Glomerular visceral epithelial cell (primary cell): Measurements from ENCODE around the gene SMIM24.
"Not testable (repeated sequence)": the region's sequence is repeated elsewhere in the genome, so short reads cannot be mapped to it uniquely, and the experiment has no call there.

Source experiments
- DNase-seq: peaks from one replicate; pipeline ENCODE4 v3.0.0-alpha.2; 2016; ENCODE audit errors: extremely low spot score

Gene SMIM24

DNA sequence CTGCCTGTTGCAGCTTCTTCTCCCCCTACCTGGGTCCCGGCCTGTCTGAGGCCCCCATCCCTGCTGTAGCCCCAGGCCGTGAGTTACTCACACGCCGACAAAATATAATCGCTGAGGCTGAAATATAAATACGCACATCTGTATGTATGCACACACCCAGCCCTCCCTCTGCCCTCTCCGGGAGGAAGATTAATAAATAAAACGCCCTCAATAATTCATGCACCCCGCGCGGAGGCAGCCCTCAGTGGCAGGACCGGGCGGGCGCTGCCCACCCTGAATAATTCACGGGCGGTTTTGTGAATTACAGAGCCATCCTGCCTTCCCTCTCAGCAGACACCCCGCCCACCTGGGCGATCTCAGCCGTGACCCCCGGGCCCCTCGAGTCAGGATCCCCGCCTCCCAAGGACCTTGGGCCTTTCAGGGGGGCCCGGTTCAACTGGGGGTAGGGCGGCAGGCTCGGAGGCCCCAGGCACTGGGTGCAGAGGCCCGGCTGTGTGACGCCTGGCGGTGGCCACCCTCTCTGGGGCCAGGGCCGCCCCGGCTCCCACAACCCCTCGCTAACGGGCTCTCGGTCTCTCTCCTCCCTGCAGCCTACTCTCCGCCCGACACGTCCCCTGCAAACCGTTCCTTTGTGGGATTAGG is 24.2 kb downstream of the SMIM24 start:
- DNase-seq, result no peak

GRCh38 chr19:3455393-3455955 is 24.9 kb downstream of the SMIM24 start:
- DNase-seq, result no peak

GRCh38 chr19:3454656-3455392 is 25.5 kb downstream of the SMIM24 start:
- no peak for DNase-seq

GRCh38 chr19:3453840-3454239 is 26.5 kb downstream of the SMIM24 start:
- DNase-seq, result no peak

DNA sequence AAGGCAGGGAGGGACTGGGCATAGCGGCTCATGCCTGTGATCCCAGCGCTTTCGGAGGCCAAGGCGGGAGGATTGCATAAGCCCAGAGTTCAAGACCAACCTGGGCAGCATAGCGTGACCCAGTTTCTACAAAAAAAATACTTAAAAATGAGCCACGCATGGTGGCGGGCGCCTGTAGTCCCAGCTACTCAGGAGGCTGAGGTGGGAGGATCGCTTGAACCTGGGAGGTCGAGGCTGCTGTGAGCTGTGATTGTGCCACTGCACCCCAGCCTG is 27.4 kb downstream of the SMIM24 start:
- DNase-seq, result not testable (repeated sequence)

DNA sequence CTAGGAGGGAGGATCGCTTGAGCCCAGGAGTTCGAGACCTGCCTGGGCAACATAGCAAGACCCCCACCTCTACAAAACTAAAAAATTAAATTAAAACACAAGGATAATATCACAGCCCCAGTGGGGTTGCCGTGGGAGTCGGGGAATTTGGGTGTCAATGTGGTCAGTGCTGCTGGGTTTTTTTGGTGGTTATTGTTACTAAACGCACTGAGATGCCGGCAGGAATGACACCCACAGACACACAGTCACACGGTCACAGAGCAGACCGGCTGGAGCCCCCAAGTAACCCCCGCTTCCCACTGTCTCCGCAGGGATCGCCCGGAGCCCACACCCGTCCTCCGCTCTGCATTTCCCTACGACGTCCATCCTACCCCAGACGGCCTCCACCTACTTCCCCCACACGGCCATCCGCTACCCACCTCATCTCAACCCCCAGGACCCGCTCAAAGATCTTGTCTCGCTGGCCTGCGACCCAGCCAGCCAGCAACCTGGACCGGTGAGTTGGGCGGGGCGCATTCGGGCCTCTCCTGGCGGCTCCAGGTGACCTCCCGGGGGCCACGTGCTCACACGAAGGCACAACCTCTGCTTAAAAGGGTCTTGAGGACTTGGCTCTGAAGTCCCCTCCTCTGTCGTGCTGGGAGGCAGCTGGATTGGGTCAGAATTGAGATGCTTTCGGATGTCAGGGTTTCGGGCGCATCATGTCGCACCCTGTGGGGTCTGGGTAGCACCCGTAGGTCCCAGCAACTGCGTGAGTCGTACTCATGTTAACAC is 28.0 kb downstream of the SMIM24 start:
- no peak for DNase-seq

DNA sequence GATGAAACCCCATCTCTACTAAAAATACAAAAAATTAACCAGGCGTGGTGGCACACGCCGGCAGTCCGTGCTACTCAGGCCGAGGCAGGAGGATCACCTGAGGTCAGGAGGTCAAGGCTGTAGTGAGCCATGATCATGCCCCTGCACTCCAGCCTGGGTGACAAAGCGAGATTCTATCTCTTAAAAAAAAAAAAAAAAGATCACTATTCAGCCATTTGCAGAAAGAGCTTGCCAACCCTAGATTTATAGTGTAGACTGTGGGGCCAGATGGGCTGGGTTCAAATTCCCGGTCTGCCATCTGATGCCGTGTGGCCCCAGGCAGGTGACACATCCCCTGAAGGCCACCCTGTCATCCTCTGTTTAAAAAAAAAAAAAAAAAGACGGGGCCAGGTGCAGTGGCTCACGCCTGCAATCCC is 28.9 kb downstream of the SMIM24 start:
- DNase-seq, result peak; percentile 44

DNA sequence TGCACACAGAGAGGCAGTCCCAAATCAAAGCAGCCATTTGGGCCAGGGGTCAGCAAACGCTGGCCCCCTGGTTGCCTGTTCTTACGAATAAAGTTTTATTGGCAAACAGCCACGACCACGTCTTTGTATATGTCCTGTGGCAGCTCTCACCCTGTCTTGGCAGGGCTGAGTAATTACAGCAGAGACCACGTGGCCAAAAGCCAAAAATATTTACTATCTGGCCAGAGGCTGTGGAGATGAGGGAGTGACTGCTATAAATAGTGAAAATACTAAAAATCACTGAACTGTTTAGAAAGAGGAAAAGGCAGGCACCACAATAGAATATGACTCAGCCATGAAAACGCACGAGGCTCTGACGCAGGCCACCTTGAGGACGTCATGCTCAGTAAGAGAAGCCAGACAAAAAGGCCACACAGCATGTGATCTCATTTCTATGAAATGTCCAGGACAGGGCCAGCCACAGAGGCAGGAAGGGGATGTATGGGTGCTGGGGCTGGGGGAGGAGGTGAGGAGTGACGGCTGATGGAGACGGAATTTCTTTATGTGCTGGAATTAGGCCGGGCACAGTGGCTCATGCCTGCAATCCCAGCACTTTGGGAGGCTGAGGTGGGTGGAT is 29.4 kb downstream of the SMIM24 start:
- peak; percentile 99 for DNase-seq

GRCh38 chr19:3448616-3449334 is 31.6 kb downstream of the SMIM24 start:
- no peak for DNase-seq

DNA sequence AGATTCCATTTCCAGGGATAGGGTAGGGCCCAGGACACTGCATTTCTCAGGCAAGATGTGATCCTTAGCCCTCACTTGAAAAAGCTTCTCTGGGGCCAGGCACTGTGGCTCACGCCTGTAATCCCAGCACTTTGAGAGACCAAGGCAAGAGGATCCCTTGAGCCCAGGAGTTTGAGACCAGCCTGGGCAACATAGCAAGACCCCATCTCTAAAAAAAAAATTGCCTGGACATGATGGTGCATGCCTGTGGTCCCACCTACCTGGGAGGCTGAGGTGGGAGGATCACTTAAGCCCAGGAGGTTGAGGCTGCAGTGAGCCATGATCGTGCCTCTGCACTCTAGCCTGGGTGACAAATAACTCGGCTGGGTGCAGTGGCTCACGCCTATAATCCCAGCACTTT is 33.7 kb downstream of the SMIM24 start:
- DNase-seq, result not testable (repeated sequence)

- DNase-seq, result no peak
These were observed 35.6 kb downstream of the SMIM24 start for GRCh38 chr19:3444695-3445234.

GRCh38 chr19:3443840-3444694 is 36.3 kb downstream of the SMIM24 start:
- no peak for DNase-seq

DNA sequence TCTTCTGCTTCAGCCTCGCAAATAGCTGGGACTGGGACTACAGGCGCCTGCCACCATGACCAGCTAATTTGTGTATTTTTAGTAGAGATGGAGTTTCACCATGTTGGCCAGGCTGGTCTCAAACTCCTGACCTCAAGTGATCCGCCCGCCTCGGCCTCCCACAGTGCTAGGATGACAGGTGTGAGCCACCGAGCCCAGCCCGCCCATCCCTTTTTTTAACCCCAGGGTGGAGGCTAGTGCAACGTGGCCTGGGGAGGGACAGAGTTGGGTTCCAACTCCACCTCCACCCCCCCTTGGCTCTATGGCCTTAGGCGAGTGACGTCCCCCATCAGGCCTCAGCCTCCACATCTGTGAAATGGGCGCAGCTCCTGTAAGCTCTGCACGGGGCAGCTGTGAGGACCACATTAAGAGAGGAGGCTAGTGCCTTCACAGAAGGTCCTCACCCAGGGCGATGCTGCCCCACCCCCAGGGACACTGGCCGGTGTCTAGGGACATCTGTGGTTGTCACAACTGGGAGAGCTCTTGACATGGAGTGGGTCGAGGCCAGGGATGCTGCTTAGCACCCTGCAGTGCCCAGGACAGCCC is 37.7 kb downstream of the SMIM24 start:
- no peak for DNase-seq

DNA sequence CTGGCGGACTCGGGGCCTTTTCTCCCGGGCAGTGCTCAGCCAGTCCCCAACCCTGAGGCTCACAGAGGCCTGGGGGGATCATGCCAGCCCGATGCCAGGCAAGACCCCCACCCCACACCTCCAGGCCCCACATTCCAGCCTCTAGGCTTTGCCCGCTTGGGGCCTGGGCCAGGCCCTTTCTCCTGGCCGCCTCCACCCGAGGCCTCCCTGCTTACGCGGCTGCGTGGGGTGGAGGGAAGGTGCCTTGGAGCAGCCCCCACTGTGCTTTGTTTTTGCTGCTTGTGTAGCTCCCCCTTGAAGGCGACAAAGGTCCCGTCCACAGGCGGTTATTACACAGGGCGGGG is 38.4 kb downstream of the SMIM24 start:
- DNase-seq, result no peak

DNA sequence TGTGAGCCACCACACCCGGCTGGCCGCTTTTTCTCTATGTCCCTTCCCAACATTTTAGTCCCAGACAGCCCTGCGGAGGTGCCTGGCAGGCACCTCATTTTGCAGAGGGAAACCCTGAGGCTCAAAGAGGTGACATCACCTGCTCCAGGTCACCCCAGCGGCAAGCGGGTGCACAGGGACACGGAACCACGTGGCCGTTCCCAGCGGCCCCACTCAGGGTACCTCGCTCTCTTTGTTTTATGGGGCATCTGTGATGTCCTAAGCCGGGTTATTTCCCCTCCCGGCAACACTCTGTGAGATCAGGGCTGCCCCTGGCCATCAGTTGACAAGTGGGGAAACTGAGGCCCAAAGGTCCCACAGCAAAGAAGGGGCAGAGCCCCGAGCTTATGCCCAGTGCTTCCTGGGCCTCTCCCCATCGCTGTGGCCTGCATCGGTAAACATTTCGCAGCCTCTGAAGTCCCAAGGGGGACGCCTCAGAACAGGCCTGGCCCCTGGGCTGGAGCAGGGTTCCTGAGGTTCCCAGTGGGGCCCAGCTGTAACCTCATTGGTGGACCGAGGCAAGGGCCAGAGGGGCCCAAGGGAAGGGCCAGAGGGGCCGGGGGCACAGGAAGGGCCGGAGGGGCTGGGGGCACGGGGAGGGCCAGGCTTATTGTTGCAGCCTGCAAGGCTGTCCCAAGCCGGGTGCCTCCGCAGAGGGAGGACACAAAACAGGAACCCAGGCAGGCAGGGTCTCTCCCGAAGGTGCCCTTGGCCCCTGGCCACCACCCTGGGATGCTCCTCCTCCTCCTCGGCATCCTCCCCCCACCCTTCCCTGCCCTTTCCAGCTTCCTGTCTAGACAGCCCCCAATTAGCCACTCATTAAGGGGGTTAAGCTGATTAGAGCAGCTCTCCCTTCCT is 39.0 kb downstream of the SMIM24 start:
- DNase-seq, result no peak

DNA sequence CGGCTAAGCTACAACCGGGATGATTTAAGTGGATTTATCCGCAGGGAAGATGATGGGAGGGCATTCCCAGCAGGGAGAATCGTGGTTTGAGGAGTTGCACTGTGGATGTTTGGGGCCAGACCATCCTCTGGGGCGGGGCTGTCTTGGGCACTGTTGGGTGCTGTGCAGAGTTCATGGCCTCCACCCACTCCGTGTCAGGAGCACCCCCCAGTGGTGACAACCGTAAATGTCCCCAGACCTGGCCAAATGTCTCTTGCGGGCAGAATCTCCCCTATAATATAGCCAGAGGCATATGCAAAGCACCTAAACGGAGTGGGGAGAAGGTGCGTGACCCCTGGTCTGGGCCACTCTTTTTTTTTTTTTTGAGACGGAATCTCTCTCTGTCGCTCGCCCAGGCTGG is 40.2 kb downstream of the SMIM24 start:
- DNase-seq, result peak; percentile 33

DNA sequence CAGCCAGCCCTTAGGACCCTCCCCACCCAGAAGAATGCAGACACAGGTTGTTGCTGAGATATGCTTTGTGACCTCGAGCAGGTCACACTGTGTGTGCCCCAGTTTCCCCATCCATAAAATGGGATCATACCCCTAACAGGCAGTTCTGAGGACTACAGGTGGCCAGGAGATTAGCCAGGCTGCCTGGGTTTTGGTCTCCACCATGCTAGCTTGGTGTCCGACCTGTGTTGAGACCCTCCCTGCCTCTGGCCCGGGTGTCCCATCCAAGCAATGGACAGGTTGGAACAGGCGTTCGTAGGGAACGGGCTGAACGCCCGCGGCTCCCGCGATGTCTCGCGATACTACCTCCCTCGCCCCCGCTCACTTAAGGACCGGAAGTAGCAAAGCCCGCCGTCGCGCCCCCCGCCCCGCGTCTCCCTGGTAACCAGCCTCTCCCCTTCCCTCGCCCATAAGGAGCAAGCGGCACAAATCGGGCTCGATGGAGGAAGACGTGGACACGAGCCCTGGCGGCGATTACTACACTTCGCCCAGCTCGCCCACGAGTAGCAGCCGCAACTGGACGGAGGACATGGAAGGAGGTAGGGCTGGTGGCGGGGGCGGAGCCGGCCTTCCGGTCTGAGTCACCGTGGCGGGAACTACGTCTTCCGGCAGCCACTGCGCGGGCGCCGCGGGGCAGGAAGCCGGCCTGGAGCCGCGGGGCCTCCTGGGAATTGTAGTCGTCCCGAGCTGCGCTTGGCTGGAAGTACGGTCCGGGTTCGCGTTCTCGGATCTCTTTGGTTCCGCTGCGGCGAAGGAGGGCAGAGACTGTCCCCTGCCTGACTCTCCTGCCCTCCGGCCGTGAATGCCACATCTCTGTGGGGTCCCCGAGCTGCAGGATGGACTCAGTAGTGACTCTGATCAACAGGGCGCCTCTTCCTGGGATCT is 45.4 kb downstream of the SMIM24 start:
- peak; percentile 94 for DNase-seq
